ENCODE data around the gene MS4A2.

DNA sequence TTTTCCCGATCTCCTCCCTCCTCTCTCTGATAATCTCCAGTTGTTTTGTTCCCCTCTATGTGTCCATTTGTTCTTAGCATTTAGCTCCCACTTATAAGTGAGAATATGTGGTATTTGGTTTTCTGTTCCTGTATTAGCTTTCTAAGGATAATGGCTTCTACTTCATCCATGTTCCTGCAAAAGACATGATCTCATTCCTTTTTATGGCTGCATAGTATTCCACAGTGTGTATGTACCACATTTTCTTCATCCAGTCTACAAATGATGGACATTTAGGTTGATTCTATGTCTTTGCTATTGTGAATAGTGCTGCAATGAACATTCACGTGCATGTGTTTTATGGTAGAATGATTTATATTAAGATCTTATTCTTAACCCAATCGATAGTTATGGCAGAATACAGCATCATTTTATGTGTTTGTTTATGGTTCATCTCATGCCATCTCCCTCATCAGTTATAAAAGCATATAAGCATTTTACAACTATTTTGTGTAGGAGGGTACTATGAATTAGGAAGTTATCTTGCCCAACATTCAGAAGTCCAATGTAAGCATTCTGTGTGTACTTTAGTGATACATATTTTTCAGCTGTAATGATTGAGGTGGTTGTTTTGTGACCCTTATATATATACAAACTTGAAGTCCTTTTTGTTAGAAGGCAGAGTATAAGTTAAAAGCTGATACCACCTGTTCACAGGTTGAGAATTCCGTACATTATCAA is 28.8 kb upstream of the MS4A2 start:
- TF ChIP-seq, protein P1, sequence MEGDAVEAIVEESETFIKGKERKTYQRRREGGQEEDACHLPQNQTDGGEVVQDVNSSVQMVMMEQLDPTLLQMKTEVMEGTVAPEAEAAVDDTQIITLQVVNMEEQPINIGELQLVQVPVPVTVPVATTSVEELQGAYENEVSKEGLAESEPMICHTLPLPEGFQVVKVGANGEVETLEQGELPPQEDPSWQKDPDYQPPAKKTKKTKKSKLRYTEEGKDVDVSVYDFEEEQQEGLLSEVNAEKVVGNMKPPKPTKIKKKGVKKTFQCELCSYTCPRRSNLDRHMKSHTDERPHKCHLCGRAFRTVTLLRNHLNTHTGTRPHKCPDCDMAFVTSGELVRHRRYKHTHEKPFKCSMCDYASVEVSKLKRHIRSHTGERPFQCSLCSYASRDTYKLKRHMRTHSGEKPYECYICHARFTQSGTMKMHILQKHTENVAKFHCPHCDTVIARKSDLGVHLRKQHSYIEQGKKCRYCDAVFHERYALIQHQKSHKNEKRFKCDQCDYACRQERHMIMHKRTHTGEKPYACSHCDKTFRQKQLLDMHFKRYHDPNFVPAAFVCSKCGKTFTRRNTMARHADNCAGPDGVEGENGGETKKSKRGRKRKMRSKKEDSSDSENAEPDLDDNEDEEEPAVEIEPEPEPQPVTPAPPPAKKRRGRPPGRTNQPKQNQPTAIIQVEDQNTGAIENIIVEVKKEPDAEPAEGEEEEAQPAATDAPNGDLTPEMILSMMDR (IDR thresholded peaks at IDR 0.05; ENCODE audit: control extremely low read depth in 1 of 3, insufficient read depth in 1 of 3, low read depth in 1 of 3, low read length in 3 of 3) = no peak
- TF ChIP-seq BRCA1 (IDR thresholded peaks at IDR 0.05; ENCODE audit: low read depth, low read length) = no peak
- TF ChIP-seq CREB1 (IDR thresholded peaks at IDR 0.05) = no peak

Data from H1 (cell line).